HepG2 (cell line): ENCODE data around the gene WDR73. TPM values are rescaled to one million over a fixed set of nuclear protein-coding genes. Genes with fewer than 3 reads are reported as not detected.

Experiments
- AGO2 ChIP-seq: fragments of 200-400 bp; formaldehyde crosslinking; optimal IDR thresholded peaks from 2 replicates; pipeline ENCODE3; 2017; ENCODE audit warnings: mild to moderate bottlenecking, low read depth, low read length, moderate library complexity
- ATF7 ChIP-seq, 2 experiments: fragments of 450-650 bp in 1 of 2; sonication (generic) in 1 of 2; formaldehyde crosslinking in 1 of 2; IDR thresholded peaks; 2 replicates each; pipeline versions ENCODE4 v1.4.0 to v1.6.1; 2016 to 2020; ENCODE audit warnings: antibody characterized with exemption in 1 of 2, mild to moderate bottlenecking in 1 of 2, missing genetic modification reagents in 1 of 2
- HMG20A ChIP-seq: IDR thresholded peaks from 2 replicates; pipeline ENCODE4 v1.6.1; 2016; ENCODE audit warnings: borderline replicate concordance
- NKX3-1 ChIP-seq: sonication (generic); formaldehyde crosslinking; IDR thresholded peaks from 2 replicates; pipeline ENCODE4 v1.5.0; 2020; ENCODE audit warnings: missing genetic modification reagents
- REL ChIP-seq: sonication (generic); formaldehyde crosslinking; conservative IDR thresholded peaks from 2 replicates; pipeline ENCODE4 v1.8.0; 2022; ENCODE audit warnings: mild to moderate bottlenecking, missing genetic modification reagents, moderate library complexity
- TMF1 ChIP-seq: sonication (generic); formaldehyde crosslinking; IDR thresholded peaks from 2 replicates; pipeline ENCODE4 v1.8.1; 2022; ENCODE audit warnings: low read depth, missing genetic modification reagents
- ZBTB7A ChIP-seq: sonication (generic); formaldehyde crosslinking; IDR thresholded peaks from 2 replicates; pipeline ENCODE4 v1.8.0; 2022; ENCODE audit warnings: mild to moderate bottlenecking, missing genetic modification reagents
- ZNF564 ChIP-seq: sonication (generic); formaldehyde crosslinking; IDR thresholded peaks from 2 replicates; pipeline ENCODE4 v1.8.1; 2023; ENCODE audit warnings: mild to moderate bottlenecking, missing genetic modification reagents
- polyA plus RNA-seq, 8 experiments: library from polyadenylated mRNA; depleted of rRNA in 3 of 8; stranded (reverse) in 7 of 8; unstranded in 1 of 8; fragments of >200 nt; fragmentation: Illumina TruSeq in 4 of 8; extraction: Trizol in 4 of 8; gene quantifications; 2 replicates each; pipeline versions ENCODE4 v1.2.1 to v1.2.3, GENCODE V29; 2011 to 2016; ENCODE audit warnings: low read depth in 4 of 8, missing spikeins in 1 of 8, mixed read lengths in 1 of 8; ENCODE audit not compliant: insufficient read depth in 1 of 8
- total RNA-seq, 5 experiments: library from RNA; depleted of rRNA; stranded (reverse); fragments of >200 nt; fragmentation: Illumina TruSeq; extraction: Trizol; gene quantifications; 2 replicates each; pipeline ENCODE4 v1.2.3, GENCODE V29; 2016; ENCODE audit warnings: low read depth in 1 of 5
- TF ChIP-seq, protein P1 (sequence below): sonication (generic); formaldehyde crosslinking; IDR thresholded peaks from 2 replicates; pipeline ENCODE4 v1.4.0; 2020; ENCODE audit warnings: mild to moderate bottlenecking, missing genetic modification reagents
- TF ChIP-seq, protein P2 (sequence below): sonication (generic); formaldehyde crosslinking; IDR thresholded peaks from 2 replicates; pipeline ENCODE4 v1.4.0; 2020; ENCODE audit warnings: mild to moderate bottlenecking, missing genetic modification reagents
- TF ChIP-seq, protein P3 (sequence below): IDR thresholded peaks from 2 replicates; pipeline ENCODE4 v1.6.1; 2018; ENCODE audit warnings: missing genetic modification reagents
- TF ChIP-seq, protein P4 (sequence below): sonication (generic); formaldehyde crosslinking; conservative IDR thresholded peaks from 2 replicates; pipeline ENCODE4 v1.5.0; 2020; ENCODE audit warnings: missing genetic modification reagents
- TF ChIP-seq, protein P5 (sequence below): sonication (generic); formaldehyde crosslinking; IDR thresholded peaks from 2 replicates; pipeline ENCODE4 v1.5.0; 2020; ENCODE audit warnings: mild to moderate bottlenecking, missing genetic modification reagents, borderline replicate concordance
- TF ChIP-seq, protein P6 (sequence below): sonication (generic); formaldehyde crosslinking; conservative IDR thresholded peaks from 2 replicates; pipeline ENCODE4 v1.4.0; 2020; ENCODE audit warnings: missing genetic modification reagents

Gene WDR73
- total and polyA plus RNA-seq, 2 of the 13 experiments (the other 11 are each of a cell fraction or from before 2014, with no cell fraction given), result 20.0 to 35.5 TPM

DNA sequence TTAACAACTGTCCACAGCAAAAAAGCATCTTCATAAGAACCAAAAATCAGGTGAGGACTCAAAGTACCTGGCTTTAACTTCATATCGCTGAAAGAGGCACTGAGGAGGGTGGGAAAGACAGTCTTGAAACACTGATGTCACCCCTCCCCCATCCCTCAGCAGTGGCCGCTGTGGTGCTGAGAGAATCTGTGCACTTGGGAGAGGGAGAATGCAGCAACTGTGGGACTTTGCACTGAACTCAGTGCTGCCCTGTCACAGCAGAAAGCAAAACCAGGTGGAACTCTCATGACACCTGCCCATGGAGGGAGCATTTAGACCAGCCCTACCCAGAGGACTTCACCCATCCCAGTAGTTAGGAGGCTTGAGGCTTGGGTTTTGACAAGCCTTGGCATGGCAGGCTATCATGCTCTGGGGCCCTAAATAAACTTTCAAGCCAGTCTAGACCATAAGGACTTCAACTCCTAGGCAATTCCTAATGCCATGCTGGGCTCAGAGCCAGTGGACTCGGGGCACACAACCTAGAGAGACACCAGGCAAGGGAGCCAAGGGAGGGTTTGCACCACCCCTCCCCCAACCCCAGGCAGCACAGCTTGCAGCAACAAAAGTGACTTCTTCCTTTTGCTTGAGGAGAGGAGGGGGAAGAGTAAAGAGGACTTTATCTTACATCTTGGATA lies 59.3 kb downstream of the WDR73 start (continued):
- TF ChIP-seq, protein P1, sequence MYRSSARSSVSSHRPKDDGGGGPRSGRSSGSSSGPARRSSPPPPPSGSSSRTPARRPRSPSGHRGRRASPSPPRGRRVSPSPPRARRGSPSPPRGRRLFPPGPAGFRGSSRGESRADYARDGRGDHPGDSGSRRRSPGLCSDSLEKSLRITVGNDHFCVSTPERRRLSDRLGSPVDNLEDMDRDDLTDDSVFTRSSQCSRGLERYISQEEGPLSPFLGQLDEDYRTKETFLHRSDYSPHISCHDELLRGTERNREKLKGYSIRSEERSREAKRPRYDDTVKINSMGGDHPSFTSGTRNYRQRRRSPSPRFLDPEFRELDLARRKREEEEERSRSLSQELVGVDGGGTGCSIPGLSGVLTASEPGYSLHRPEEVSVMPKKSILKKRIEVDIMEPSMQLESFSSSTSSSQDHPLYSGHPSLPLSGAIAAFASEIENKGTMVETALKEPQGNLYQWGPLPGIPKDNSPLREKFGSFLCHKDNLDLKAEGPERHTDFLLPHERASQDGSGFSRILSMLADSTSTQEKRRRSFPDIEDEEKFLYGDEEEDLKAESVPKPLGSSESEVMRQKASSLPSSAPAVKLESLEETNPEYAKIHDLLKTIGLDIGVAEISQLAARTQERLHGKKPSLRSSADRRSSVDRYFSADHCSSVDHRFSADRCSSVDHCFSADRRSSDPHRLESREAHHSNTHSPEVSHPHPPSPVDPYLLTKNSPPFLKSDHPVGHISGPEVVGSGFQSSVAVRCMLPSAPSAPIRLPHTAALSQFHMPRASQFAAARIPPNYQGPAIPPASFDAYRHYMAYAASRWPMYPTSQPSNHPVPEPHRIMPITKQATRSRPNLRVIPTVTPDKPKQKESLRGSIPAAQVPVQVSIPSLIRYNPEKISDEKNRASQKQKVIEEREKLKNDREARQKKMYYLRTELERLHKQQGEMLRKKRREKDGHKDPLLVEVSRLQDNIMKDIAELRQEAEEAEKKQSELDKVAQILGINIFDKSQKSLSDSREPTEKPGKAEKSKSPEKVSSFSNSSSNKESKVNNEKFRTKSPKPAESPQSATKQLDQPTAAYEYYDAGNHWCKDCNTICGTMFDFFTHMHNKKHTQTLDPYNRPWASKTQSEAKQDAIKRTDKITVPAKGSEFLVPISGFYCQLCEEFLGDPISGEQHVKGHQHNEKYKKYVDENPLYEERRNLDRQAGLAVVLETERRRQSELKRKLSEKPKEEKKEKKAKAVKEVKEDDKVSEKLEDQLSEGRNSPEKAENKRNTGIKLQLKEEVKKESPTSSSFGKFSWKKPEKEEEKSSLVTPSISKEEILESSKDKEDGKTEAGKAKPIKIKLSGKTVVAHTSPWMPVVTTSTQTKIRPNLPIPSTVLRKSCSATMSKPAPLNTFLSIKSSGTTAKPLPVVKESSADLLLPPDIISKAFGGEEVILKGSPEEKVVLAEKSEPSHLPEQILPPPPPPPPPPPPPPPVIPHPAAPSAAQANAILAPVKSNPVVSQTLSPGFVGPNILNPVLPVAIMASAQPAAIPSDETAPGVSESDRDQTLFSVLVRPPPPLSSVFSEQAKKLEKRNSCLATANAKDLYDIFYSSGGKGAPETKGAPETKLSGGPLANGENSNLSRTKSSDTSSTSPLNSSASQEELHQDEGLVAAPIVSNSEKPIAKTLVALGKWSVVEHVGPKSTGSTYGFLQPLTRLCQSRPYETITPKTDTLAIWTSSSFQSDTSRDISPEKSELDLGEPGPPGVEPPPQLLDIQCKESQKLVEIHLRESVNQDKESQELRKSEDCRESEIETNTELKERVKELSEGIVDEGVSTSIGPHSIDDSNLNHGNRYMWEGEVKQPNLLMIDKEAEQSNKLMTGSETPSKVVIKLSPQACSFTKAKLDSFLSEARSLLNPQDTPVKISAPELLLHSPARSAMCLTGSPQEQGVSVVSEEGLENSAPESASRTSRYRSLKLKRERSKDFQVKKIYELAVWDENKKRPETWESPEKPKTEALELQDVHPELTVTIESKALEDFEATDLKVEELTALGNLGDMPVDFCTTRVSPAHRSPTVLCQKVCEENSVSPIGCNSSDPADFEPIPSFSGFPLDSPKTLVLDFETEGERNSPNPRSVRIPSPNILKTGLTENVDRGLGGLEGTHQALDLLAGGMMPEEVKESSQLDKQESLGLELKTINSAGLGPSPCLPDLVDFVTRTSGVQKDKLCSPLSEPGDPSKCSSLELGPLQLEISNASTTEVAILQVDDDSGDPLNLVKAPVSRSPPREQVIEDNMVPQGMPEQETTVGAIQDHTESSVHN (CRISPR knock-in tag), result no peak
- TF ChIP-seq HMG20A (CRISPR knock-in tag) (no peak), ZNF564 (no peak), NKX3-1 (no peak), ZBTB7A (CRISPR knock-in tag) (no peak), TMF1 (CRISPR knock-in tag) (no peak), ATF7 (IDR thresholded peaks at IDR 0.05) (no peak), ATF7 (CRISPR knock-in tag; IDR thresholded peaks at IDR 0.05) (no peak), REL (CRISPR knock-in tag) (no peak), AGO2 (no peak)
- TF ChIP-seq, protein P2, sequence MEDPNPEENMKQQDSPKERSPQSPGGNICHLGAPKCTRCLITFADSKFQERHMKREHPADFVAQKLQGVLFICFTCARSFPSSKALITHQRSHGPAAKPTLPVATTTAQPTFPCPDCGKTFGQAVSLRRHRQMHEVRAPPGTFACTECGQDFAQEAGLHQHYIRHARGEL (CRISPR knock-in tag), result no peak
- TF ChIP-seq, protein P3, sequence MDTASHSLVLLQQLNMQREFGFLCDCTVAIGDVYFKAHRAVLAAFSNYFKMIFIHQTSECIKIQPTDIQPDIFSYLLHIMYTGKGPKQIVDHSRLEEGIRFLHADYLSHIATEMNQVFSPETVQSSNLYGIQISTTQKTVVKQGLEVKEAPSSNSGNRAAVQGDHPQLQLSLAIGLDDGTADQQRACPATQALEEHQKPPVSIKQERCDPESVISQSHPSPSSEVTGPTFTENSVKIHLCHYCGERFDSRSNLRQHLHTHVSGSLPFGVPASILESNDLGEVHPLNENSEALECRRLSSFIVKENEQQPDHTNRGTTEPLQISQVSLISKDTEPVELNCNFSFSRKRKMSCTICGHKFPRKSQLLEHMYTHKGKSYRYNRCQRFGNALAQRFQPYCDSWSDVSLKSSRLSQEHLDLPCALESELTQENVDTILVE (CRISPR knock-in tag), result no peak
- TF ChIP-seq, protein P4, sequence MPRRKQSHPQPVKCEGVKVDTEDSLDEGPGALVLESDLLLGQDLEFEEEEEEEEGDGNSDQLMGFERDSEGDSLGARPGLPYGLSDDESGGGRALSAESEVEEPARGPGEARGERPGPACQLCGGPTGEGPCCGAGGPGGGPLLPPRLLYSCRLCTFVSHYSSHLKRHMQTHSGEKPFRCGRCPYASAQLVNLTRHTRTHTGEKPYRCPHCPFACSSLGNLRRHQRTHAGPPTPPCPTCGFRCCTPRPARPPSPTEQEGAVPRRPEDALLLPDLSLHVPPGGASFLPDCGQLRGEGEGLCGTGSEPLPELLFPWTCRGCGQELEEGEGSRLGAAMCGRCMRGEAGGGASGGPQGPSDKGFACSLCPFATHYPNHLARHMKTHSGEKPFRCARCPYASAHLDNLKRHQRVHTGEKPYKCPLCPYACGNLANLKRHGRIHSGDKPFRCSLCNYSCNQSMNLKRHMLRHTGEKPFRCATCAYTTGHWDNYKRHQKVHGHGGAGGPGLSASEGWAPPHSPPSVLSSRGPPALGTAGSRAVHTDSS (CRISPR knock-in tag), result no peak
- TF ChIP-seq, protein P5, sequence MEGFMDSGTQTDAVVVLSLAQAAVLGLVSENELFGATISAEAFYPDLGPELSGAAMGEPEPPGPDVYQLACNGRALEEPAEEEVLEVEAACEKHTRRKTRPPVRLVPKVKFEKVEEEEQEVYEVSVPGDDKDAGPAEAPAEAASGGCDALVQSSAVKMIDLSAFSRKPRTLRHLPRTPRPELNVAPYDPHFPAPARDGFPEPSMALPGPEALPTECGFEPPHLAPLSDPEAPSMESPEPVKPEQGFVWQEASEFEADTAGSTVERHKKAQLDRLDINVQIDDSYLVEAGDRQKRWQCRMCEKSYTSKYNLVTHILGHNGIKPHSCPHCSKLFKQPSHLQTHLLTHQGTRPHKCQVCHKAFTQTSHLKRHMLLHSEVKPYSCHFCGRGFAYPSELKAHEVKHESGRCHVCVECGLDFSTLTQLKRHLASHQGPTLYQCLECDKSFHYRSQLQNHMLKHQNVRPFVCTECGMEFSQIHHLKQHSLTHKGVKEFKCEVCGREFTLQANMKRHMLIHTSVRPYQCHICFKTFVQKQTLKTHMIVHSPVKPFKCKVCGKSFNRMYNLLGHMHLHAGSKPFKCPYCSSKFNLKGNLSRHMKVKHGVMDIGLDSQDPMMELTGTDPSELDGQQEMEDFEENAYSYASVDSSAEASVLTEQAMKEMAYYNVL, result no peak
- TF ChIP-seq, protein P6, sequence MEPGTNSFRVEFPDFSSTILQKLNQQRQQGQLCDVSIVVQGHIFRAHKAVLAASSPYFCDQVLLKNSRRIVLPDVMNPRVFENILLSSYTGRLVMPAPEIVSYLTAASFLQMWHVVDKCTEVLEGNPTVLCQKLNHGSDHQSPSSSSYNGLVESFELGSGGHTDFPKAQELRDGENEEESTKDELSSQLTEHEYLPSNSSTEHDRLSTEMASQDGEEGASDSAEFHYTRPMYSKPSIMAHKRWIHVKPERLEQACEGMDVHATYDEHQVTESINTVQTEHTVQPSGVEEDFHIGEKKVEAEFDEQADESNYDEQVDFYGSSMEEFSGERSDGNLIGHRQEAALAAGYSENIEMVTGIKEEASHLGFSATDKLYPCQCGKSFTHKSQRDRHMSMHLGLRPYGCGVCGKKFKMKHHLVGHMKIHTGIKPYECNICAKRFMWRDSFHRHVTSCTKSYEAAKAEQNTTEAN, result no peak
